Skin of body (tissue), 2 donors: ENCODE measurements around the gene RETREG1. TPM values are rescaled to one million over a fixed set of nuclear protein-coding genes. Genes with fewer than 3 reads are reported as not detected.

ENCODE experiments used
- DNase-seq: peaks from one replicate; lab custom pipeline; 2025; lab: John Stamatoyannopoulos, UW
- total RNA-seq: library from RNA; depleted of rRNA; stranded (reverse); fragments of >200 nt; gene quantifications from one replicate; pipeline ENCODE4 v1.2.3, GENCODE V29; 2014

Gene RETREG1
- total RNA-seq, 1 donor from 2014 or later, result 27.4 TPM

- no peak for DNase-seq
Measured at GRCh38 chr5:16582081-16582480, 34.7 kb downstream of the RETREG1 start.

GRCh38 chr5:16580382-16580781, 36.4 kb downstream of the RETREG1 start:
- no peak for DNase-seq

GRCh38 chr5:16579142-16579847, 37.5 kb downstream of the RETREG1 start:
- no peak for DNase-seq

GRCh38 chr5:16578474-16578883, 38.3 kb downstream of the RETREG1 start:
- DNase-seq, result no peak

- DNase-seq, result no peak
Measured at GRCh38 chr5:16577677-16578076, 39.1 kb downstream of the RETREG1 start.

DNA sequence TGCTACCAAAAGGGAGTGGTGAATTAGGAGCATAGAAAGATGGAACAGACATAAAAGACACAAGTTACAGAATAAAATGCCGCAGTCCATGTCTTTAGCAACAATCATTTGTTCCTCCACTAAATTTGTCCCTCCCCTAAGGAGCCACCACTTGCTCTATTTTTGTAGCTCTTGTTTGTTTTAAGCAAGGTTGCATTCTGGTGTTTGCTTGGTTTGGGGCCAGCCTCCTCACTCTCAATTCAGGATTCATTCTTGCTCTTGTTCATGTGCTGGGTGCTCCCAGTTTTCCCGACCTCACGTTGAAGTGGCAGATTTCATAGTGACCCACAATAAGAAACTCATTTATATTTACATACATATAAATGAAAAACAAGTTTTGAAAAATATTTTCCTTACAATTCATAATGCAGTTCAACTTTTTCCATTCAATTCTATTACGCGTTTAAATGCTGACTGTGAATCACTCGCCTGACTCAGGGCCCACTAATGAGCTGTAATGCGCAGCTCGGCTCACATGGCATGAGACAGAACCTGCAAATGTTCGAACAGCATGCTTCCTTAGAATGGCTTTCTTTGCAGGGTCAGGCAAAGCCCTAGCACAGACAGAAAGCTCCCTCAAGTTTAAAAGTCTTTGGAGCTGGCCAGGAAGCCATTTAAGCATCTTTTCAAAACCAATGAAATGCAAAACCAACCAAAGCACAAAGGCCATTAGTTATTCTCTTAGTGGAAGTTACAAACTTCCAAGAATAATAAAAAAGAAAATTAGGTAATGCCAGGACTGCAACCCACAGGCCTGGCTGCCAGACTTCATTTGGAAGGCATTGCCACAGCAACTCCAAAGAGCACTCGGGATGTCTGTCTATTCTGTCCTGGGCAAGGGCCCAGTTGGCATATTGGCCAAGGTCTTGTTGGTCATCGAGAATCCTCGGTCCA, 41.7 kb downstream of the RETREG1 start:
- no peak for DNase-seq

DNA sequence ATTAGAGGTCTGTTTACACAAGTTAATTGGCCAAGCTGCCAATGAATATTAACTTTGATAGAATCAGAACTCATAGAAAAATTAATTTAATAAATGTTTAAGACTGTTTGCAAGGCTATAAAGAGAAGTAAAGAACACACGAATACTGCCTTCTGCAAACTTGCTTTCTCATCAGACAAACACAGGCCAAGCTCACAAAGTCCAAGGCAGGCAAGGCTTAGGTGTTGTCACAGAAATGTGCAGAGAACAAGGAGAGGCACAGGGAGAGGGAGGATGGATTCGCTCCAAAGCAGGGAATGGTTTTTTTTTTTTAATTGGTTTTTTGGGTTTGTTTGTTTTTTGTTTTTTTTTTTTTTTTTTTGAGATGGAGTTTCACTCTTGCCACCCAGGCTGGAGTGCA, 43.4 kb downstream of the RETREG1 start:
- DNase-seq, result no peak

GRCh38 chr5:16572289-16573015, 44.3 kb downstream of the RETREG1 start:
- no peak for DNase-seq

- DNase-seq, result no peak
Measured at GRCh38 chr5:16571016-16571415, 45.8 kb downstream of the RETREG1 start.

DNA sequence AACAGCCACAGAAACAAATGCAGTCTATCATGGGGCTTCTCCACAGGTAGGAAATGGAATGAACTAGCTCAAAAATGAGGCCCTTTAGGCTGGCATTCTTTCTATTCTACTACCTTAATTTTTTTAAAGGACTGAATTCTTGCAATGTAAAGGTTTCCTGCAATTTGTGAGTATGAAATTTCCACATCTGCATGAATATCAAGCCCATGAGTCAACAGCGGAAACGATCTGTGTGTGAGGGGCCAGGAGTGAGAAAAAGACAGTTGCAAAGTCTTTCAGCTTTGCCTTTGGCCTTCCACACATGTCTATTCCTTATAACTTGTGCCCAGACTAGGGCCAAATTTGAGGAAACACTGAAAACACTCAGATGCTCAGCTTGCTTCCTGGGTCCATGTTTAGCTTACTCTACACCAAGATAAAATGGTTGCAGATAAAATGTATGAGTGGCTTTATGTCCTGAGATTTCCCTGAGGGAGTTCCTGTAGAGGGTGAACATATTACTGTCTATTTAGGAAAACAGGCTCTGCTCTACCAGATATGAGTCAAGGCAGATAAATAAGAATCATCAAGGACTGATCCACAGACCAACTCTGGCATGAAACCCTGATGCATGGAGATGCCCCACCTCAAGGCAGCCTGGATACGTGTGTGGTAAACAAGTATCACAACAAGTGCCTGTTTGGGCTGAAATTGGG, 46.5 kb downstream of the RETREG1 start:
- no peak for DNase-seq

- no peak for DNase-seq
Measured at GRCh38 chr5:16568875-16569580, 47.8 kb downstream of the RETREG1 start.

GRCh38 chr5:16567365-16567764, 49.4 kb downstream of the RETREG1 start:
- no peak for DNase-seq

DNA sequence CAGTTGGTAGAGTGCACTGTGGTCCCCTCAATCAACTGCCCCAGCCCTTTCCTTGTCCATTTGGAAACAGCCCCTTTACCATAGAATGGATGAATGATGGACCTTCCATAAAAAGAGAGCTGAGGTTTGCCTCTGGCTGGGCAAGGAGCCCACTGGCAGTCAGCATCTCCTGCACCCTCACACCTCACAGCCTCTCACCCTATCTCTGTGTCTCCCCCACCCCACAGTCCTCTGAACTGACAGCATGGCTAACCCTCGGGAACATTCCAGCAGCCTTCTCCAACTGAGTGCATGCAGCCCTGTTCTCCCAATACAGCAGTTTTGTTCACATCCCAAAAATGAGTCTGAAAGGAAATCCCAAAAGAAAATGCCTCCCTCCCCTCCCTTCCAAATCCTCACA, 51.7 kb downstream of the RETREG1 start:
- no peak for DNase-seq

- DNase-seq, result no peak
Measured at GRCh38 chr5:16564248-16564867, 52.4 kb downstream of the RETREG1 start.

DNA sequence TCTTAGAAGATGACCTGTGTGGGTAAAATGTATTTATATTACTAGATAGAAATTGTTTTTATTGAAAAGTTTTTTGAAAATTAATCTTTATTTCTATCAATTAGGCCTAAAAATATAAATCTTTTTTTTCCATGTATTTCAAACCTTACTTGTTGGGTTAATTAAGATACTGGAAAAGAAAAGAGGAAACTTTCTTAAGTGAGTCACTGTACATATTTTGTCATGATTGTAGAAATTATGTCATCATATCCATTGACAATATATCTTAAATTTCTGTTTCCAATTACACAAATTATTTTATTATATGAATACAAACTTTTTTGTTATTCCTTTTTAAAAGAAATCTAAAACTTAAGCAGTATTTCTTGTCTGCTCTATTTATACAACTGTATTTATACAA, 53.1 kb downstream of the RETREG1 start:
- DNase-seq, result no peak

DNA sequence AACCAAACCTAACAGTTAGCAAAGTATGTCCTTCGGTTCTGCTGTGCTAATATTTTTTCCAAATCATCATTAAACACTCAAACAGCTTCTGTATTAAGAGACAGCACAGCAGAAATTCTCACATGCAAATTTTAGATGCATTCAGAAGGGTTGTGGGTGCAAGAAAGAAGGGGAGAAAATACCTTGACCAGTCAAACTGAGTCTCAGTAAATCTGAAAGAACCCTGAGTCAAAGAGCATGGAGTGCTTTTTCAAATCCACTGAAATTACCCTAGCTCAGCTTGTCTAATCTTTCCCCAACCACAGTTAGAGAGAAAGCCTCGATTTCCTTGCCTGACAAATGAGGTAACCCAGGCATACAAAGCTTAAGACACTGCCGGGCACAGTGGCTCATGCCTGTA, 55.1 kb downstream of the RETREG1 start:
- no peak for DNase-seq

GRCh38 chr5:16559702-16560101, 57.1 kb downstream of the RETREG1 start:
- DNase-seq, result no peak

DNA sequence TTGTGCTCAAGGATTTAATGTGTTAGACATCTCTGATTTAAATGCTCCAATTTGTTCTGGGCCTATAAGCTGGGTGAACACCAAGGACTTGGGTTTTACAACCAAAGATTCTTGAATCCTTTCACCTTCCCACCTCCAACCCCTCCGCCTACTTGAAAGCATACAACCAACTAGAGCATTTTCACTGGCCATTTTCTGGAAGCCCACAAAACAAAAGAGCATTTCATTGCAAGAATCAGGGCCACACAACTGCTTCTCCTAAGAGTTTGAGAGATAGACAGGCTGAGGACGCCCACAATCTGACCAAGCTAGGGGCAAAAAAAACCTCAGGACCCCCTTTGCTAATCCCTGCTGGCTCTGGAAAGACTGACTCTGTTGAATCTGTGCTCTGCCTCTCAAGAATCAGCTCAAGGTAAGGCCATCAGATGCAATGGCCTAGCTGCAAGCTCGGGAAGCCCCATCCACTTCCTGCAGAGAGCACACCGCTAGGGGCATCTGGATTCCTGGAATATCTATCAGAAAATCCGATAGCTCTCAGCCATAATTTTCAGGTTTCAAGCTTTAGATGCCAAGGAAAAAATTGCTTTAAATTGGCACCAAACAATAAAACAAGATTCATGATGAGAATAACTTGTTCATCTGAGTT, 57.7 kb downstream of the RETREG1 start:
- DNase-seq, result no peak

DNA sequence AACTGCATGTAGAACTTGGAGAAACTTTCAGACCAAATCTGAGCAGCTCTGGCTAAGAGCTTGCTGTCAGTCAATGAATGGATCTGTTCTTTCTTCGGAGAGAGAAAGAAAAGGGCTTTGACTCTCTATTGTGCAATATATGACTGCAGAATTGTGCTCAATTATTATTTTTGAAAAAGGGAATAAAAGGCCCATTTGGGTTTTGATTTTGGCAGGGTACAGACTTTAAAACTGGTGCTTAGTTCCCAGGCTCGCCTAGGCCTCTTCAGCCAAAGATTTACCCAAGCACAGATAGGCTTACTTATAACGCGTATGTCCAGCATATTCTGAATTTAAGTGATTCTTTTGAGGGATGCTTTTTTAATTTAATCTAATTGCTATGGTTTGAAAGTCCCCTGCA, 59.3 kb downstream of the RETREG1 start:
- DNase-seq, result no peak

GRCh38 chr5:16554110-16554509, 62.7 kb downstream of the RETREG1 start:
- no peak for DNase-seq
